Transverse colon (tissue), 4 donors: ENCODE results near the gene MC4R. TPM values are rescaled to one million over a fixed set of nuclear protein-coding genes. Genes with fewer than 3 reads are reported as not detected.
A peak's percentile ranks its signal among the peaks of the same experiment; 100 is the strongest.
"Not testable (repeated sequence)": the region's sequence is repeated elsewhere in the genome, so short reads cannot be mapped to it uniquely, and the experiment has no call there.

Experiments used
- DNase-seq: peaks from one replicate; pipeline ENCODE4 v3.0.0-alpha.2; 2019
- H3K27ac ChIP-seq, 4 donors: fragments of 200-600 bp; sonication (generic); 2 replicates each; pipeline ENCODE4 v1.5.1; 2016 to 2018; ENCODE audit warnings: inconsistent platforms in 4 of 4
- H3K27me3 ChIP-seq: fragments of 200-600 bp; sonication (generic); 2 replicates; pipeline ENCODE4 v1.5.1; 2017; ENCODE audit warnings: inconsistent platforms
- H3K36me3 ChIP-seq, 4 donors: fragments of 200-600 bp; sonication (generic); 2 replicates each; pipeline ENCODE4 v1.5.1; 2017 to 2019; ENCODE audit warnings: inconsistent platforms in 4 of 4
- H3K4me1 ChIP-seq, 4 donors: fragments of 200-600 bp; sonication (generic); 2 replicates each; pipeline ENCODE4 v1.5.1; 2017 to 2020; ENCODE audit warnings: inconsistent platforms in 4 of 4
- H3K4me3 ChIP-seq, 4 donors: fragments of 200-600 bp; sonication (generic); 1 replicate in 1 of 4; 2 replicates in 3 of 4; pipeline versions ENCODE4 v1.5.1 to v1.6.1; 2017 to 2019; ENCODE audit warnings: inconsistent platforms in 4 of 4
- H3K9me3 ChIP-seq, 2 donors: fragments of 200-600 bp; sonication (generic); 2 replicates each; pipeline ENCODE4 v1.5.1; 2017 to 2019; ENCODE audit warnings: inconsistent platforms in 2 of 2
- CTCF ChIP-seq, 5 experiments: fragments of 200-600 bp in 3 of 5; fragments of 450-650 bp in 2 of 5; sonication (generic) in 3 of 5; IDR thresholded peaks; 1 replicate in 2 of 5; 2 replicates in 3 of 5; pipeline ENCODE4 v1.5.1; 2016 to 2017; ENCODE audit warnings: antibody characterized with exemption in 5 of 5, inconsistent platforms in 3 of 5, mild to moderate bottlenecking in 2 of 5, moderate library complexity in 1 of 5
- EP300 ChIP-seq: sonication (generic); formaldehyde crosslinking; IDR thresholded peaks from one replicate; pipeline ENCODE4 v1.6.1; 2017; ENCODE audit warnings: antibody characterized with exemption, low read depth
- POLR2A ChIP-seq: fragments of 450-650 bp; IDR thresholded peaks from one replicate; pipeline ENCODE4 v1.6.1; 2016; ENCODE audit warnings: antibody characterized with exemption, mild to moderate bottlenecking, moderate library complexity
- POLR2AphosphoS5 ChIP-seq, 3 donors: sonication (generic); formaldehyde crosslinking; IDR thresholded peaks; one replicate each; pipeline ENCODE4 v1.6.1; 2016; ENCODE audit warnings: antibody characterized with exemption in 3 of 3
- WGBS, 2 donors: methylation state at CpG; one replicate each; pipeline ENCODE4 v1.1.5; 2018; ENCODE audit warnings: low coverage in 1 of 2; 5-methylcytosine and 5-hydroxymethylcytosine counted together
- in situ Hi-C, 4 donors: fragments of 200-750 bp; cut with MboI; loops; one replicate each; pipeline versions ENCODE4 v1.15.0 to v1.15.1; 2017; ENCODE audit warnings: low sequenced_read_pairs in 3 of 4, low pct_ligation_motif_present in 1 of 4, low pct_unique_long_range_greater_than_20kb in 1 of 4
- intact Hi-C: fragments of 100-400 bp; cut with DNase I; formaldehyde crosslinking; loops from one replicate; pipeline ENCODE4 v1.15.1; 2023; ENCODE audit warnings: low total_unique reads
- total RNA-seq, 4 donors: library from RNA; depleted of rRNA; stranded (reverse); fragments of >200 nt; gene quantifications; one replicate each; pipeline ENCODE4 v1.1.0, GENCODE V29; 2016

The MC4R gene
- total RNA-seq, result not detected

GRCh38 chr18:60372596-60372995 lies at the start of gene MC4R:
Gene MC4R, minus strand, starts transcription at chr18:60372775. Its CDS starts 426 bp downstream, at chr18:60372349.
- Histone ChIP-seq H3K4me1 (no peaks in the 10 kb centered on the region), H3K27ac (no peak within 1 kb of the TSS), H3K27me3 (no peaks in the 10 kb centered on the region), H3K36me3 (no peaks in the 10 kb centered on the region), H3K4me3 (peak within 1 kb of the TSS in 1 of 4 donors; percentile 3), H3K9me3 (no peaks in the 10 kb centered on the region)
- in situ Hi-C loops, result no loop called here
- 6 to 10% methylated on average over 6 to 9 of the region's 9 CpGs for WGBS, 2 donors
- DNase-seq, result peak; percentile 17
- no peak for TF ChIP-seq POLR2A
- TF ChIP-seq EP300, result no peak
- TF ChIP-seq CTCF (IDR thresholded peaks at IDR 0.05), result no peak
- no peak for TF ChIP-seq POLR2AphosphoS5 (IDR thresholded peaks at IDR 0.05)
- intact Hi-C loops, result no loop called here

- intact Hi-C loops, H3K9me3 ChIP-seq, H3K36me3 ChIP-seq, H3K27ac ChIP-seq, H3K4me3 ChIP-seq, DNase-seq, H3K4me1 ChIP-seq, H3K27me3 ChIP-seq: not testable (repeated sequence)
- 80 to 91% methylated on average over 7 to 8 of the region's 8 CpGs for WGBS, 2 donors
- in situ Hi-C loops, result loop anchor here in 1 of 4 donors (25.0 kb wide), 1 partner anchor 335 kb away; no protein-coding TSS in a partner anchor
Observed at GRCh38 chr18:60422306-60422705, 49.7 kb upstream of the MC4R start.

GRCh38 chr18:60421356-60422118 lies 49.0 kb upstream of the MC4R start:
- Histone ChIP-seq H3K9me3 (no peaks in the 10 kb centered on the region), H3K36me3 (no peaks in the 10 kb centered on the region), H3K27ac (no peak overlapping the region), H3K4me1 (no peaks in the 10 kb centered on the region), H3K27me3 (no peaks in the 10 kb centered on the region), H3K4me3 (no peak overlapping the region)
- intact Hi-C loops, result no loop called here
- WGBS, 2 donors, result 68 to 78% methylated on average over 12 to 19 of the region's 21 CpGs
- in situ Hi-C loops, result loop anchor here in 1 of 4 donors (25.0 kb wide), 1 partner anchor 334 kb away; no protein-coding TSS in a partner anchor
- DNase-seq, result no peak
- TF ChIP-seq POLR2AphosphoS5 (IDR thresholded peaks at IDR 0.05) (no peak), POLR2A (no peak), EP300 (no peak), CTCF (IDR thresholded peaks at IDR 0.05) (no peak)

GRCh38 chr18:60417946-60418345 lies 45.4 kb upstream of the MC4R start:
- no peak for DNase-seq
- H3K36me3 ChIP-seq, result no peaks in the 10 kb centered on the region
- H3K27ac ChIP-seq, result no peak overlapping the region
- intact Hi-C loops (no loop called here), in situ Hi-C loops (loop anchor here in 1 of 4 donors (25.0 kb wide), 1 partner anchor 331 kb away; no protein-coding TSS in a partner anchor)
- TF ChIP-seq POLR2AphosphoS5 (IDR thresholded peaks at IDR 0.05), result no peak
- TF ChIP-seq EP300, result no peak
- TF ChIP-seq POLR2A, result no peak
- TF ChIP-seq CTCF (IDR thresholded peaks at IDR 0.05), result no peak
- H3K4me1 ChIP-seq, result no peaks in the 10 kb centered on the region
- H3K4me3 ChIP-seq, result no peak overlapping the region
- no peaks in the 10 kb centered on the region for H3K27me3 ChIP-seq
- H3K9me3 ChIP-seq, result no peaks in the 10 kb centered on the region
